H1 (cell line): ENCODE results near the gene ZFAND5. TPM values are rescaled to one million over a fixed set of nuclear protein-coding genes. Genes with fewer than 3 reads are reported as not detected.

ENCODE experiments used
- CTCF ChIA-PET: fragments of 300-600 bp; sonication (Branson Sonifier 250); formaldehyde crosslinking; loops from one replicate; lab custom pipeline; 2021; ENCODE audit not compliant: partially characterized antibody; lab: Charles Lee
- POLR2A ChIA-PET: fragments of 300-600 bp; sonication (Branson Sonifier 250); formaldehyde crosslinking; loops from one replicate; lab custom pipeline; 2021; ENCODE audit warnings: inconsistent platforms; ENCODE audit not compliant: partially characterized antibody; lab: Charles Lee
- DNase-seq, 2 experiments: peaks; one replicate each; pipeline versions ENCODE4 v3.0.0 to v3.0.0-alpha.2; 2010 to 2022; ENCODE audit warnings: low spot score in 2 of 2, low read depth in 1 of 2, mixed read lengths in 1 of 2
- FAIRE-seq: peaks from 2 replicates; lab custom pipeline; 2011; peaks lifted over from hg19 to GRCh38; lab: Jason Lieb, UNC
- H2AFZ ChIP-seq: 2 replicates; pipeline ENCODE4 v1.8.1; 2012; ENCODE audit warnings: low read length, inconsistent platforms
- H2AK5ac ChIP-seq: 2 replicates; pipeline ENCODE4 v1.6.1; 2013; ENCODE audit warnings: low read depth, low read length
- H2BK120ac ChIP-seq: replicated peaks from 2 replicates; pipeline ENCODE3; 2013; ENCODE audit warnings: low read depth, low read length, inconsistent platforms
- H2BK12ac ChIP-seq: 2 replicates; pipeline ENCODE4 v1.6.1; 2013; ENCODE audit warnings: low read depth, low read length
- H2BK15ac ChIP-seq: 2 replicates; pipeline ENCODE4 v1.6.1; 2013; ENCODE audit warnings: low read length
- H2BK20ac ChIP-seq: 2 replicates; pipeline ENCODE4 v1.6.1; 2013; ENCODE audit warnings: low read length
- H2BK5ac ChIP-seq: 2 replicates; pipeline ENCODE4 v1.6.1; 2013; ENCODE audit warnings: low read depth, low read length
- H3K14ac ChIP-seq: 2 replicates; pipeline ENCODE4 v1.6.1; 2013; ENCODE audit warnings: inconsistent platforms; ENCODE audit not compliant: insufficient read length
- H3K18ac ChIP-seq: 2 replicates; pipeline ENCODE4 v1.6.1; 2013; ENCODE audit warnings: low read length; ENCODE audit errors: extremely low read depth
- H3K23ac ChIP-seq: 2 replicates; pipeline ENCODE4 v1.6.1; 2013; ENCODE audit warnings: inconsistent platforms; ENCODE audit not compliant: insufficient read length
- H3K23me2 ChIP-seq: 2 replicates; pipeline ENCODE4 v1.6.1; 2013; ENCODE audit warnings: low read depth, low read length
- H3K27ac ChIP-seq: 2 replicates; pipeline ENCODE4 v1.6.1; 2011; ENCODE audit warnings: low read depth, low read length, inconsistent platforms
- H3K27me3 ChIP-seq, 4 experiments: replicated peaks in 1 of 4; 1 replicate in 1 of 4; 2 replicates in 3 of 4; pipeline versions ENCODE4 v1.6.1 to v1.8.1; 2011 to 2013; ENCODE audit warnings: low read length in 3 of 4, mild to moderate bottlenecking in 3 of 4, inconsistent platforms in 2 of 4, mixed read lengths in 2 of 4, moderate library complexity in 1 of 4; ENCODE audit not compliant: control insufficient read depth in 3 of 4, insufficient read depth in 3 of 4; ENCODE audit errors: extremely low read depth in 1 of 4
- H3K36me3 ChIP-seq, 4 experiments: 2 replicates each; pipeline versions ENCODE4 v1.6.1 to v1.8.1; 2011 to 2013; ENCODE audit warnings: mild to moderate bottlenecking in 4 of 4, low read length in 3 of 4, moderate library complexity in 2 of 4, control low read depth in 1 of 4, inconsistent platforms in 1 of 4; ENCODE audit not compliant: insufficient read depth in 4 of 4, control insufficient read depth in 2 of 4
- H3K4ac ChIP-seq: replicated peaks from 2 replicates; pipeline ENCODE3; 2013; ENCODE audit warnings: low read length, low read depth, mixed read lengths, inconsistent platforms; ENCODE audit not compliant: insufficient read length
- H3K4me1 ChIP-seq, 4 experiments: replicated peaks in 1 of 4; 1 replicate in 1 of 4; 2 replicates in 3 of 4; pipeline versions ENCODE4 v1.6.1 to v1.8.1; 2011 to 2013; ENCODE audit warnings: low read length in 3 of 4, inconsistent platforms in 2 of 4, mixed read lengths in 1 of 4; ENCODE audit not compliant: insufficient read depth in 4 of 4, control insufficient read depth in 3 of 4
- H3K4me2 ChIP-seq, 2 experiments: 2 replicates each; pipeline versions ENCODE4 v1.6.1 to v1.8.1; 2011 to 2013; ENCODE audit warnings: low read depth in 2 of 2, low read length in 2 of 2, control low read depth in 1 of 2, inconsistent platforms in 1 of 2, mild to moderate bottlenecking in 1 of 2; ENCODE audit not compliant: insufficient read depth in 1 of 2
- H3K4me3 ChIP-seq, 4 experiments: fragments of 200-600, 300-600 bp in 1 of 4; sonication (generic), shearing (Covaris generic), sonication (Bioruptor Twin) in 1 of 4; 2 replicates each; pipeline versions ENCODE4 v1.5.1 to v1.8.1; 2011 to 2016; ENCODE audit warnings: low read length in 4 of 4, low read depth in 3 of 4, control low read depth in 2 of 4, inconsistent platforms in 2 of 4, mild to moderate bottlenecking in 2 of 4, mixed read lengths in 1 of 4, moderate library complexity in 1 of 4; ENCODE audit not compliant: insufficient read depth in 2 of 4; ENCODE audit errors: extremely low read depth in 1 of 4
- H3K56ac ChIP-seq: replicated peaks from 2 replicates; pipeline ENCODE3; 2013; ENCODE audit warnings: low read depth, mild to moderate bottlenecking, mixed read lengths, low read length, inconsistent platforms; ENCODE audit not compliant: insufficient read length
- H3K79me1 ChIP-seq: 2 replicates; pipeline ENCODE4 v1.6.1; 2013; ENCODE audit warnings: low read depth, low read length, control low read depth
- H3K79me2 ChIP-seq, 2 experiments: 2 replicates each; pipeline versions ENCODE4 v1.6.1 to v1.8.1; 2012 to 2013; ENCODE audit warnings: low read length in 2 of 2, mild to moderate bottlenecking in 2 of 2, inconsistent platforms in 1 of 2; ENCODE audit not compliant: insufficient read depth in 2 of 2, control insufficient read depth in 1 of 2
- H3K9ac ChIP-seq, 4 experiments: replicated peaks in 1 of 4; 1 replicate in 1 of 4; 2 replicates in 3 of 4; pipeline versions ENCODE4 v1.6.1 to v1.8.1; 2011 to 2013; ENCODE audit warnings: low read depth in 3 of 4, low read length in 3 of 4, control low read depth in 2 of 4, mild to moderate bottlenecking in 2 of 4, moderate library complexity in 2 of 4, inconsistent platforms in 1 of 4; ENCODE audit errors: extremely low read depth in 1 of 4
- H3K9me3 ChIP-seq, 2 experiments: 2 replicates each; pipeline versions ENCODE4 v1.6.1 to v1.8.1; 2012 to 2013; ENCODE audit warnings: mild to moderate bottlenecking in 2 of 2, moderate library complexity in 2 of 2, control low read depth in 1 of 2, inconsistent platforms in 1 of 2, low read depth in 1 of 2, low read length in 1 of 2, mixed read lengths in 1 of 2; ENCODE audit not compliant: insufficient read depth in 2 of 2
- H4K20me1 ChIP-seq, 2 experiments: replicated peaks in 1 of 2; 2 replicates each; pipeline versions ENCODE3 to v1.8.1; 2011 to 2013; ENCODE audit warnings: inconsistent platforms in 2 of 2, low read length in 2 of 2, mild to moderate bottlenecking in 1 of 2; ENCODE audit not compliant: insufficient read depth in 2 of 2, control insufficient read depth in 1 of 2
- H4K5ac ChIP-seq: 2 replicates; pipeline ENCODE4 v1.6.1; 2013; ENCODE audit warnings: low read length, low read depth, mixed read lengths, inconsistent platforms; ENCODE audit not compliant: insufficient read length
- H4K8ac ChIP-seq: 2 replicates; pipeline ENCODE4 v1.8.0; 2013; ENCODE audit warnings: mild to moderate bottlenecking, moderate library complexity, low read length, inconsistent platforms; ENCODE audit not compliant: insufficient read depth; ENCODE audit errors: extremely low read depth
- H4K91ac ChIP-seq: replicated peaks from 2 replicates; pipeline ENCODE3; 2013; ENCODE audit warnings: low read length, mixed read lengths, inconsistent platforms; ENCODE audit not compliant: insufficient read length
- BACH1 ChIP-seq: IDR thresholded peaks from 2 replicates; pipeline ENCODE4 v1.6.1; 2012; ENCODE audit warnings: low read length, improper control_type of control experiment
- GTF2F1 ChIP-seq: IDR thresholded peaks from 2 replicates; pipeline ENCODE4 v1.6.1; 2012; ENCODE audit warnings: low read depth, low read length, improper control_type of control experiment, borderline replicate concordance
- KDM4A ChIP-seq: IDR thresholded peaks from one replicate; pipeline ENCODE4 v1.7.1; 2012; ENCODE audit warnings: low read depth, mild to moderate bottlenecking, moderate library complexity, low read length, inconsistent platforms; ENCODE audit not compliant: severe bottlenecking
- NRF1 ChIP-seq: IDR thresholded peaks from 2 replicates; pipeline ENCODE4 v1.6.1; 2011; ENCODE audit warnings: mild to moderate bottlenecking, low read depth, low read length, improper control_type of control experiment
- PHF8 ChIP-seq: fragments of 200-600 bp; sonication (generic); conservative IDR thresholded peaks from 2 replicates; pipeline ENCODE4 v1.7.1; 2012; ENCODE audit warnings: low read depth, mild to moderate bottlenecking, inconsistent platforms, low read length, moderate library complexity
- POLR2A ChIP-seq, 2 experiments: IDR thresholded peaks; 1 replicate in 1 of 2; 2 replicates in 1 of 2; pipeline ENCODE4 v1.6.1; 2011; ENCODE audit warnings: low read depth in 2 of 2, low read length in 2 of 2, mild to moderate bottlenecking in 2 of 2; ENCODE audit errors: control extremely low read depth in 1 of 2
- RXRA ChIP-seq: IDR thresholded peaks from 2 replicates; pipeline ENCODE4 v1.6.1; 2011; ENCODE audit warnings: low read depth, mild to moderate bottlenecking, low read length, moderate library complexity; ENCODE audit not compliant: insufficient read depth
- SUZ12 ChIP-seq: fragments of 200-600 bp; sonication (generic); IDR thresholded peaks from 2 replicates; pipeline ENCODE4 v1.6.1; 2012; ENCODE audit warnings: mild to moderate bottlenecking, inconsistent platforms, low read length, moderate library complexity, mixed read lengths
- TBP ChIP-seq: IDR thresholded peaks from 2 replicates; pipeline ENCODE4 v1.6.1; 2011; ENCODE audit warnings: low read depth, low read length, improper control_type of control experiment
- WGBS, 2 experiments: shearing (Covaris generic) in 1 of 2; methylation state at CpG; one replicate each; pipeline versions ENCODE4 v1.1.6 to v1.1.7; 2013 to 2015; ENCODE audit warnings: low lambda C conversion rate in 2 of 2, mixed read lengths in 2 of 2, inconsistent platforms in 1 of 2, low coverage in 1 of 2, missing lambda C conversion rate in 1 of 2; ENCODE audit not compliant: insufficient replicate concordance in 2 of 2, insufficient coverage in 1 of 2, insufficient read length in 1 of 2; ENCODE audit errors: extremely low coverage in 1 of 2, missing lambda C conversion rate in 1 of 2; 5-methylcytosine and 5-hydroxymethylcytosine counted together
- polyA plus RNA-seq, 7 experiments: library from polyadenylated mRNA; depleted of rRNA in 3 of 7; stranded (reverse) in 5 of 7; unstranded in 2 of 7; fragments of >200 nt in 5 of 7; fragments of 200-250 nt in 2 of 7; gene quantifications; 1 replicate in 5 of 7; 2 replicates in 1 of 7; 4 replicates in 1 of 7; pipeline versions ENCODE4 v1.2.1 to v1.2.3, GENCODE V29; 2011 to 2013; ENCODE audit warnings: missing spikeins in 2 of 7, mixed read lengths in 2 of 7
- total RNA-seq: library from RNA; stranded (reverse); fragmentation: NEBNext Ultra II Directional; extraction: Animal tissue kit (Norgen Biotek cat#: 25700); gene quantifications from 2 replicates; pipeline ENCODE4 v1.2.1, GENCODE V29; 2021

Gene ZFAND5
- total and polyA plus RNA-seq, 2 of the 8 experiments (the other 6 are each of a cell fraction or from before 2014, with no cell fraction given): 76.7 to 225 TPM

- Histone ChIP-seq H2BK20ac (no peak overlapping the region), H4K20me1 (no peaks in the 10 kb centered on the region), H3K9ac (no peak overlapping the region), H4K91ac (no peak overlapping the region), H3K36me3 (no peaks in the 10 kb centered on the region), H4K8ac (no peak overlapping the region), H4K5ac (no peak overlapping the region), H3K27ac (no peak overlapping the region), H3K9me3 (peaks cover 0 to 3% of the 10 kb centered on the region in 2 experiments; a peak in 1 of 4 replicates), H3K4ac (no peak overlapping the region), H2BK120ac (no peak overlapping the region), H2BK12ac (no peak overlapping the region), H3K4me3 (no peak overlapping the region), H3K4me2 (no peak overlapping the region), H2AFZ (no peak overlapping the region), H3K4me1 (no peaks in the 10 kb centered on the region; a peak in 1 of 7 replicates), H3K79me2 (no peaks in the 10 kb centered on the region), H3K27me3 (no peaks in the 10 kb centered on the region), H3K14ac (no peak overlapping the region), H3K23ac (no peak overlapping the region), H2AK5ac (no peak overlapping the region), H3K18ac (no peak overlapping the region), H2BK15ac (no peak overlapping the region), H2BK5ac (no peak overlapping the region), H3K23me2 (no peaks in the 10 kb centered on the region), H3K56ac (no peak overlapping the region), H3K79me1 (no peaks in the 10 kb centered on the region)
- POLR2A ChIA-PET: interaction anchor here (1.0 to 1.8 kb wide), 2 partner anchors 10 to 29 kb away, joined by 3 to 12 read pairs; partner anchors contain the start of gene ZFAND5
- WGBS, 2 experiments: 69% methylated on average over 2 of the region's 2 CpGs; no CpG with 5 or more reads in 1 of the 2 experiments
- CTCF ChIA-PET: no interaction called here
- TF ChIP-seq POLR2A (IDR thresholded peaks at IDR 0.05; ENCODE audit: control extremely low read depth in 1 of 2, low read depth in 2 of 2, low read length in 2 of 2) (no peak), RXRA (no peak), KDM4A (no peak), SUZ12 (no peak), NRF1 (no peak), PHF8 (no peak), BACH1 (no peak), TBP (no peak), GTF2F1 (no peak)
- DNase-seq (no peak), FAIRE-seq (no peak)
Measured at GRCh38 chr9:72394066-72394465, 29.1 kb upstream of the ZFAND5 start.
